Caco-2 (cell line): ENCODE results near the gene STARD3NL. TPM values are rescaled to one million over a fixed set of nuclear protein-coding genes. Genes with fewer than 3 reads are reported as not detected.
"Not testable (repeated sequence)": the region's sequence is repeated elsewhere in the genome, so short reads cannot be mapped to it uniquely, and the experiment has no call there.

Experiments used
- BruUV-seq: library from RNA; stranded (reverse); fragments of 400-500 nt; replicated peaks from 2 replicates; lab custom pipeline; 2021; lab: Mats Ljungman, UMichigan
- CTCF ChIA-PET: fragments of 300-600 bp; sonication (Branson Sonifier 250); formaldehyde crosslinking; loops from one replicate; lab custom pipeline; 2022; ENCODE audit warnings: antibody characterized with exemption; lab: Charles Lee
- POLR2A ChIA-PET: fragments of 300-600 bp; sonication (Branson Sonifier 250); formaldehyde crosslinking; loops from one replicate; lab custom pipeline; 2022; ENCODE audit warnings: antibody characterized with exemption; lab: Charles Lee
- DNase-seq, 2 experiments: peaks; one replicate each; pipeline versions ENCODE4 v3.0.0 to v3.0.0-alpha.2; 2020 to 2022
- H3K27me3 ChIP-seq: replicated peaks from 2 replicates; pipeline ENCODE4 v1.6.0; 2011; ENCODE audit warnings: low read length; ENCODE audit not compliant: control insufficient read depth, insufficient read depth
- H3K36me3 ChIP-seq: 2 replicates; pipeline ENCODE4 v1.5.1; 2011; ENCODE audit warnings: low read length; ENCODE audit not compliant: control insufficient read depth, insufficient read depth
- H3K4me1 ChIP-seq: fragments of 250-450 bp; sonication (Bioruptor Pico); 2 replicates; pipeline ENCODE4 v1.5.1; 2020; ENCODE audit warnings: mild to moderate bottlenecking
- H3K4me3 ChIP-seq: 2 replicates; pipeline ENCODE4 v1.5.1; 2011; ENCODE audit warnings: low read depth, mild to moderate bottlenecking, control low read depth, low read length
- H3K9me3 ChIP-seq: fragments of 250-450 bp; sonication (Bioruptor Pico); 2 replicates; pipeline ENCODE4 v1.5.1; 2020; ENCODE audit warnings: mild to moderate bottlenecking, moderate library complexity
- H3K27ac Mint-ChIP-seq: one replicate; pipeline ENCODE4 v1.8.0; 2022; ENCODE audit warnings: mixed read lengths; ENCODE audit not compliant: unreplicated experiment
- H3K27me3 Mint-ChIP-seq: one replicate; pipeline ENCODE4 v1.8.0; 2022; ENCODE audit warnings: mixed read lengths; ENCODE audit not compliant: insufficient read depth, unreplicated experiment
- H3K36me3 Mint-ChIP-seq: one replicate; pipeline ENCODE4 v1.8.0; 2022; ENCODE audit warnings: mild to moderate bottlenecking, mixed read lengths; ENCODE audit not compliant: insufficient read depth, unreplicated experiment
- H3K4me1 Mint-ChIP-seq: one replicate; pipeline ENCODE4 v1.8.0; 2022; ENCODE audit warnings: low read depth, mixed read lengths; ENCODE audit not compliant: unreplicated experiment
- H3K4me3 Mint-ChIP-seq: one replicate; pipeline ENCODE4 v1.8.0; 2022; ENCODE audit warnings: mild to moderate bottlenecking, moderate library complexity, mixed read lengths; ENCODE audit not compliant: unreplicated experiment
- H3K9me3 Mint-ChIP-seq: one replicate; pipeline ENCODE4 v1.8.0; 2022; ENCODE audit warnings: mixed read lengths; ENCODE audit not compliant: unreplicated experiment
- CTCF ChIP-seq, 2 experiments: fragments of 200-600 bp in 1 of 2; IDR thresholded peaks; 1 replicate in 1 of 2; 2 replicates in 1 of 2; pipeline versions ENCODE4 v1.5.1 to v1.8.0; 2011 to 2022; ENCODE audit warnings: antibody characterized with exemption in 1 of 2, control low read depth in 1 of 2, inconsistent platforms in 1 of 2, low read depth in 1 of 2, low read length in 1 of 2, mild to moderate bottlenecking in 1 of 2, moderate library complexity in 1 of 2; ENCODE audit not compliant: insufficient read depth in 1 of 2, severe bottlenecking in 1 of 2, unreplicated experiment in 1 of 2
- intact Hi-C: fragments of 100-400 bp; cut with micrococcal nuclease; formaldehyde crosslinking; loops from one replicate; pipeline ENCODE4 v1.10.0; 2022; ENCODE audit not compliant: unreplicated experiment
- total RNA-seq: library from RNA; stranded (reverse); gene quantifications from 2 replicates; pipeline ENCODE4 v1.2.3, GENCODE V29; 2022

Gene STARD3NL
- total RNA-seq, 1 experiment from 2014 or later, result 32.6 TPM

- intact Hi-C loops, result no loop called here
- Histone ChIP-seq H3K4me3 (no peak overlapping the region), H3K36me3 (no peaks in the 10 kb centered on the region), H3K9me3 (no peaks in the 10 kb centered on the region), H3K27me3 (no peaks in the 10 kb centered on the region), H3K4me1 (no peaks in the 10 kb centered on the region)
- DNase-seq, result no peak
- H3K4me1 Mint-ChIP-seq, result no peaks in the 10 kb centered on the region
- no peaks in the 10 kb centered on the region for H3K27me3 Mint-ChIP-seq
- no peak overlapping the region for H3K27ac Mint-ChIP-seq
- H3K4me3 Mint-ChIP-seq, result no peak overlapping the region
- no peaks in the 10 kb centered on the region for H3K9me3 Mint-ChIP-seq
- TSS peak; percentile 35 for BruUV-seq
- no peak for TF ChIP-seq CTCF (IDR thresholded peaks at IDR 0.05; ENCODE audit: insufficient read depth in 1 of 2, low read depth in 1 of 2, low read length in 1 of 2, severe bottlenecking in 1 of 2, unreplicated experiment in 1 of 2)
- CTCF ChIA-PET, result no interaction called here
- peaks cover 15% of the 10 kb centered on the region for H3K36me3 Mint-ChIP-seq
- POLR2A ChIA-PET, result no interaction called here
These were observed 52.0 kb downstream of the STARD3NL start for GRCh38 chr7:38229884-38230642.

GRCh38 chr7:38232502-38233366 is 54.7 kb downstream of the STARD3NL start:
- ChIA-PET POLR2A (no interaction called here), CTCF (no interaction called here)
- no peak overlapping the region for H3K27ac Mint-ChIP-seq
- H3K4me3 Mint-ChIP-seq, result no peak overlapping the region
- DNase-seq, result no peak
- Histone ChIP-seq H3K9me3 (no peaks in the 10 kb centered on the region), H3K4me1 (no peaks in the 10 kb centered on the region), H3K27me3 (no peaks in the 10 kb centered on the region), H3K36me3 (no peaks in the 10 kb centered on the region), H3K4me3 (no peak overlapping the region)
- no TSS peak for BruUV-seq
- TF ChIP-seq CTCF (IDR thresholded peaks at IDR 0.05; ENCODE audit: insufficient read depth in 1 of 2, low read depth in 1 of 2, low read length in 1 of 2, severe bottlenecking in 1 of 2, unreplicated experiment in 1 of 2), result no peak
- no peaks in the 10 kb centered on the region for H3K9me3 Mint-ChIP-seq
- H3K4me1 Mint-ChIP-seq, result no peaks in the 10 kb centered on the region
- peaks cover 5% of the 10 kb centered on the region for H3K36me3 Mint-ChIP-seq
- intact Hi-C loops, result no loop called here
- H3K27me3 Mint-ChIP-seq, result peaks cover under 1% of the 10 kb centered on the region

- DNase-seq, H3K27me3 Mint-ChIP-seq, H3K9me3 Mint-ChIP-seq, H3K36me3 ChIP-seq, intact Hi-C loops, H3K4me3 Mint-ChIP-seq, H3K4me3 ChIP-seq, CTCF ChIA-PET, H3K27ac Mint-ChIP-seq, H3K36me3 Mint-ChIP-seq, H3K27me3 ChIP-seq, POLR2A ChIA-PET, H3K4me1 ChIP-seq, BruUV-seq, H3K9me3 ChIP-seq, H3K4me1 Mint-ChIP-seq: not testable (repeated sequence)
These were observed 56.7 kb downstream of the STARD3NL start for GRCh38 chr7:38234759-38235158.
